GM12865 (cell line): Measurements from ENCODE around the gene HECW1.

ENCODE experiments used
- DNase-seq: peaks from one replicate; pipeline ENCODE4 v3.0.0; 2010; ENCODE audit warnings: low read depth
- H3K4me3 ChIP-seq: 2 replicates; pipeline ENCODE4 v1.5.1; 2011; ENCODE audit warnings: mild to moderate bottlenecking, low read depth, low read length, control low read depth
- CTCF ChIP-seq: IDR thresholded peaks from 2 replicates; pipeline ENCODE4 v1.5.1; 2011; ENCODE audit warnings: low read length, control low read depth, low read depth, inconsistent platforms; ENCODE audit not compliant: insufficient read depth; ENCODE audit errors: missing control alignments

Gene HECW1

GRCh38 chr7:43395351-43395750, 282.9 kb downstream of the HECW1 start:
- no peak for TF ChIP-seq CTCF
- no peak overlapping the region for H3K4me3 ChIP-seq
- DNase-seq: no peak

- no peak overlapping the region for H3K4me3 ChIP-seq
- TF ChIP-seq CTCF: no peak
- no peak for DNase-seq
Measured at GRCh38 chr7:43396187-43396740, 283.8 kb downstream of the HECW1 start.

- DNase-seq: no peak
- no peak for TF ChIP-seq CTCF
- H3K4me3 ChIP-seq: no peak overlapping the region
Measured at GRCh38 chr7:43398831-43399230, 286.4 kb downstream of the HECW1 start.

GRCh38 chr7:43405948-43406347, 293.5 kb downstream of the HECW1 start:
- TF ChIP-seq CTCF: no peak
- no peak overlapping the region for H3K4me3 ChIP-seq
- no peak for DNase-seq

- no peak for DNase-seq
- no peak overlapping the region for H3K4me3 ChIP-seq
- TF ChIP-seq CTCF: no peak
Measured at GRCh38 chr7:43406961-43407360, 294.5 kb downstream of the HECW1 start.

- TF ChIP-seq CTCF: no peak
- no peak for DNase-seq
- H3K4me3 ChIP-seq: no peak overlapping the region
Measured at GRCh38 chr7:43408981-43409380, 296.5 kb downstream of the HECW1 start.

GRCh38 chr7:43417455-43417854, 305.0 kb downstream of the HECW1 start:
- no peak for DNase-seq
- H3K4me3 ChIP-seq: no peak overlapping the region
- no peak for TF ChIP-seq CTCF
